ENCODE data around the gene AGBL2. TPM values are rescaled to one million over a fixed set of nuclear protein-coding genes. Genes with fewer than 3 reads are reported as not detected.
"Not testable (repeated sequence)": the region's sequence is repeated elsewhere in the genome, so short reads cannot be mapped to it uniquely, and the experiment has no call there.

AGBL2 gene
- total and polyA plus RNA-seq, 2 donors: 2.7 to 8.4 TPM

DNA sequence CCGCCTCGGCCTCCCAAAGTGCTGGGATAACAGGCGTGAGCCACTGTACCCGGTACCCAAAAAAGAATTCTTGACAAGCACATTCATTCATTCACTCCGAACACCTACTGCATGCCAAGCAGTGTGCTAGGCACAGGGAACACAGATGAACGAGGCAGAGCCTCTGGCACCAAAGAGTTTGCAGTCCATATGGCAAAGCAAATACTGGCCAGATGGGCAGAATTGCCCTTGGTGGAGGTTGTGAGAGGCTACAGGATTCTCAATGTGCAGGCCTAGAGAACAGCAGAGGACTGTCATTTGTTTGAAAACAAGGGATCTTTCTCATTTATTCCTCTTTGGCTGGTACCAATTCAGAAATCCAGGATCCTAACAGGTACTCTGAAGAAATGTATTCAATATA, 45.3 kb downstream of the AGBL2 start:
- Histone ChIP-seq H3K4me3 (ENCODE audit: low read length in 2 of 2) (no peak overlapping the region), H3K27ac (ENCODE audit: low read depth in 1 of 2, low read length in 1 of 2) (no peak overlapping the region), H3K36me3 (ENCODE audit: control insufficient read depth in 2 of 2, insufficient read depth in 2 of 2, low read length in 1 of 2) (no peaks in the 10 kb centered on the region), H3K27me3 (ENCODE audit: control insufficient read depth in 2 of 2, insufficient read depth in 1 of 2, low read length in 1 of 2) (no peaks in the 10 kb centered on the region), H3K9me3 (ENCODE audit: control insufficient read depth in 2 of 2, insufficient read depth in 1 of 2, low read length in 1 of 2) (no peaks in the 10 kb centered on the region), H3K4me1 (ENCODE audit: control insufficient read depth in 2 of 2, insufficient read depth in 2 of 2, low read length in 2 of 2) (no peaks in the 10 kb centered on the region)
- WGBS: 97% methylated on average over 6 of the region's 6 CpGs
- DNase-seq (ENCODE audit: low read depth in 6 of 9, low spot score in 9 of 9): no peak

DNA sequence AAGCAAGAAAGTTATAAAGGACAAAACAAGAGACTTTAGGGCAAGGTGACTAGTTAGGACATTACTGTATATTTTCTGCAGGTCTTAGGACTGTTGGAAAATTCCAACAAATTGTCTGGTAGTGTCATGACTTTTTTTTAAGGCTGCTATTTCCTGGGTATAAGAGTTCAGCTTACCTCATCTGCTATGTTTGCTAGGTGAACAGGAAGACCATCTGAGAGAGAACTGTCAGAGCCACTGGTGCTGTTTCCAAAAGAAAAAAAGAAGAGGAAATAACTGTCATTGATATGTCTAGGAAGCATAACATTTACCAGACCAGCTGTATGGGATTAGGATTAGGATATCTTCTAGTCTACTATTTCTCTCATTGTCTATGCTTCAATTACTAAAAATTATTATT, 46.5 kb downstream of the AGBL2 start:
- no peaks in the 10 kb centered on the region for H3K9me3 ChIP-seq (ENCODE audit: control insufficient read depth in 2 of 2, insufficient read depth in 1 of 2, low read length in 1 of 2)
- no peaks in the 10 kb centered on the region for H3K4me1 ChIP-seq (ENCODE audit: control insufficient read depth in 2 of 2, insufficient read depth in 2 of 2, low read length in 2 of 2)
- H3K36me3 ChIP-seq (ENCODE audit: control insufficient read depth in 2 of 2, insufficient read depth in 2 of 2, low read length in 1 of 2): no peaks in the 10 kb centered on the region
- H3K27ac ChIP-seq (ENCODE audit: low read depth in 1 of 2, low read length in 1 of 2): no peak overlapping the region
- no peak for DNase-seq (ENCODE audit: low read depth in 6 of 9, low spot score in 9 of 9)
- no peaks in the 10 kb centered on the region for H3K27me3 ChIP-seq (ENCODE audit: control insufficient read depth in 2 of 2, insufficient read depth in 1 of 2, low read length in 1 of 2)
- no peak overlapping the region for H3K4me3 ChIP-seq (ENCODE audit: low read length in 2 of 2)

DNA sequence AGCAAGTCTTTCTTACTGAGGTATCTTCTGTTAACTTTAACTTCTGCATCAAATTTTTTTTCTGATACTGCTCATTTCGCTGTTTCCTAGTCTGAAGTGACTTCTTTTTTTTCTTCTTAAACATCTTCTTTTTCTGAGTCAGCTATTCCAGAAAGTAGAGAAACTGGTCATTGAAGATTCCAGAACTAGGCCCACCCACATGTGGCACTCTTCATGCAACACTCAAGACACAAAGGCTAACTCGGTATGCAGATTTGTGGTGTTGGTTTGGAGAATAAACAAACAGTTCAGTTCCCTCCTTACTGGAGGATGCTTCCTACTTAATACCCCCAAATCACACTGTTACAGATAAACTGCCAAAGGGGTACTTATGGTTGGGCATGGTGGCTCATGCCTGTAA, 47.6 kb downstream of the AGBL2 start:
- Histone ChIP-seq H3K27me3 (ENCODE audit: control insufficient read depth in 2 of 2, insufficient read depth in 1 of 2, low read length in 1 of 2) (no peaks in the 10 kb centered on the region), H3K36me3 (ENCODE audit: control insufficient read depth in 2 of 2, insufficient read depth in 2 of 2, low read length in 1 of 2) (no peaks in the 10 kb centered on the region), H3K4me3 (ENCODE audit: low read length in 2 of 2) (no peak overlapping the region), H3K4me1 (ENCODE audit: control insufficient read depth in 2 of 2, insufficient read depth in 2 of 2, low read length in 2 of 2) (no peaks in the 10 kb centered on the region), H3K9me3 (ENCODE audit: control insufficient read depth in 2 of 2, insufficient read depth in 1 of 2, low read length in 1 of 2) (no peaks in the 10 kb centered on the region), H3K27ac (ENCODE audit: low read depth in 1 of 2, low read length in 1 of 2) (no peak overlapping the region)
- WGBS: 95% methylated on average over 2 of the region's 2 CpGs
- DNase-seq (ENCODE audit: low read depth in 6 of 9, low spot score in 9 of 9): no peak

DNA sequence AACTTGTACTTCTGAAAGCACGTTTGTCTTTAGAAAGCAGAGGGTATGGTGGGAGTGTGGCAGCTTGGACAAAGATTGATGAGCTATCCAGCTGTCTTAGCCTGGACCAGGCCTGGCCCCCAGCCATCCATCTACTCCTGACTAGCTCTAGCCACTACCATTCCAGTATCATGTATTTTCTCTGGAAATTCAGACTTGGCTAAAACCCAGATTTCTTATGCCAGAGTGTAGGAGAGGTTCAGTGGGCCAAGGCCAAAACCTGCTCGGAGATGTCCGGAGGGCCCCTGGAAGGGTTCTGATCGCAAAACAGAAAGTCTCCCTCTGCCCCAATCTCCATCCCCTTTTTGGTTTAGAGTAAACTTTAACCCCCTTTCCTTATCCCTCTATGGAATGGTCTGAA, 48.0 kb downstream of the AGBL2 start:
- no peak overlapping the region for H3K27ac ChIP-seq (ENCODE audit: low read depth in 1 of 2, low read length in 1 of 2)
- no peaks in the 10 kb centered on the region for H3K4me1 ChIP-seq (ENCODE audit: control insufficient read depth in 2 of 2, insufficient read depth in 2 of 2, low read length in 2 of 2)
- WGBS: 95% methylated on average over 4 of the region's 4 CpGs
- no peaks in the 10 kb centered on the region for H3K36me3 ChIP-seq (ENCODE audit: control insufficient read depth in 2 of 2, insufficient read depth in 2 of 2, low read length in 1 of 2)
- no peaks in the 10 kb centered on the region for H3K27me3 ChIP-seq (ENCODE audit: control insufficient read depth in 2 of 2, insufficient read depth in 1 of 2, low read length in 1 of 2)
- H3K9me3 ChIP-seq (ENCODE audit: control insufficient read depth in 2 of 2, insufficient read depth in 1 of 2, low read length in 1 of 2): no peaks in the 10 kb centered on the region
- no peak for DNase-seq (ENCODE audit: low read depth in 6 of 9, low spot score in 9 of 9)
- no peak overlapping the region for H3K4me3 ChIP-seq (ENCODE audit: low read length in 2 of 2)

DNA sequence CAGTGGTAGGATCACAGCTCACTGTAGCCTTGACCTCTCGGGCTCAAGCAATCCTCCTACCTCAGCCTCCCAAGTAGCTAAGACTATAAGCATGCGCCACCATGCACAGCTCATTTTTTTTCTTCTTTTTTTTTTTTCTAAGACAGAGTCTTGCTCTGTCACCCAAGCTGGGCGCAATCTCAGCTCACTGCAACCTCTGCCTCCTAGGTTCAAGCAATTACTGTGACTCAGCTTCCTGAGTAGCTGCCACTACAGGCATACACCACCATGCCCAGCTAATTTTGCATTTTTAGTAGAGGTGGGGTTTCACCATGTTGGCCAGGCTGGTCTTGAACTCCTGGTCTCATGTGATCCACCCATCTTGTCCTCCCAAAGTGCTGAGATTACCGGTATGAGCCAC, 50.2 kb downstream of the AGBL2 start:
- WGBS: 98% methylated on average over 4 of the region's 4 CpGs
- not testable (repeated sequence) for H3K9me3 ChIP-seq (ENCODE audit: control insufficient read depth in 2 of 2, insufficient read depth in 1 of 2, low read length in 1 of 2); H3K27me3 ChIP-seq (ENCODE audit: control insufficient read depth in 2 of 2, insufficient read depth in 1 of 2, low read length in 1 of 2); DNase-seq (ENCODE audit: low read depth in 6 of 9, low spot score in 9 of 9); H3K4me3 ChIP-seq (ENCODE audit: low read length in 2 of 2); H3K4me1 ChIP-seq (ENCODE audit: control insufficient read depth in 2 of 2, insufficient read depth in 2 of 2, low read length in 2 of 2); H3K36me3 ChIP-seq (ENCODE audit: control insufficient read depth in 2 of 2, insufficient read depth in 2 of 2, low read length in 1 of 2); H3K27ac ChIP-seq (ENCODE audit: low read depth in 1 of 2, low read length in 1 of 2)

DNA sequence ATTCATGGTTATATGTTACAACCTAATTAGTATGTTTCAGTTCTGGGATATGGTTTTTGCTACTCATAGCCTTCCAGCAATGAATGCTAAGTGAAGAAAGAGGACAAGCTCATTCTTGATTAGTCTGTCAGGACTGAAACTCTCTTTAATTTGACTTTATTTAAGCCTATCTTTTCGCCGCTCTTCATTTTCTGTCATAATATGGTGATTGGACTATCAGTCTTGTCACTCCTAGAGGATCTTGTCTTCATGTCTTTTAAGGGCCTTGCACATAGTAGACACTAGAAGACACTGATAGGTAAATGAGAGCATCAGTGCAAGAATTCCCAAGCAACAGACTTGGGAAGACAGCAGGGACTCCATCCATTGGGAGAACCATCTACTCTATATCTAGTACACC, 53.9 kb downstream of the AGBL2 start:
- Histone ChIP-seq H3K9me3 (ENCODE audit: control insufficient read depth in 2 of 2, insufficient read depth in 1 of 2, low read length in 1 of 2) (no peaks in the 10 kb centered on the region), H3K27me3 (ENCODE audit: control insufficient read depth in 2 of 2, insufficient read depth in 1 of 2, low read length in 1 of 2) (no peaks in the 10 kb centered on the region), H3K27ac (ENCODE audit: low read depth in 1 of 2, low read length in 1 of 2) (no peak overlapping the region), H3K4me1 (ENCODE audit: control insufficient read depth in 2 of 2, insufficient read depth in 2 of 2, low read length in 2 of 2) (no peaks in the 10 kb centered on the region), H3K4me3 (ENCODE audit: low read length in 2 of 2) (no peak overlapping the region), H3K36me3 (ENCODE audit: control insufficient read depth in 2 of 2, insufficient read depth in 2 of 2, low read length in 1 of 2) (no peaks in the 10 kb centered on the region)
- 99% methylated on average over 2 of the region's 2 CpGs for WGBS
- DNase-seq (ENCODE audit: low read depth in 6 of 9, low spot score in 9 of 9): no peak

DNA sequence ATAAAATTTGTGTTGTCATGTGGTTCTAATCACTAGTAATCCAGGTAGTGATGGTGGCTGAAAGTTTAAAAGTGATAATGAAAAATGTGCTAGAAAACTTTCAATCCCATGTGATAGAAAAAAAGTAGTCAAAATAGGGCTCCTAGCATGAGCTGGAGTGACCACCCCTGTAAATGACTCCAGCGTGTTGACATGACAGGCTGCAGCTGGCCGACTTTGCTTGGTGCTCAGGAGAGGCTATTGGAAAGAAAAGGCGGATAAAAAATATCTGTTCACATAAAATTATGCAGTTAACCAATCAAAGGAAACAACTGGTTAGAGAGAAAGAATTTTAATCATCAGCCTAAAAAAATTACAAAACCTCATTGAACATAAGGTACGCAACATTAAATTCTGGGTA, 55.9 kb downstream of the AGBL2 start:
- Histone ChIP-seq H3K4me1 (ENCODE audit: control insufficient read depth in 2 of 2, insufficient read depth in 2 of 2, low read length in 2 of 2) (no peaks in the 10 kb centered on the region), H3K36me3 (ENCODE audit: control insufficient read depth in 2 of 2, insufficient read depth in 2 of 2, low read length in 1 of 2) (no peaks in the 10 kb centered on the region), H3K27ac (ENCODE audit: low read depth in 1 of 2, low read length in 1 of 2) (no peak overlapping the region), H3K27me3 (ENCODE audit: control insufficient read depth in 2 of 2, insufficient read depth in 1 of 2, low read length in 1 of 2) (no peaks in the 10 kb centered on the region), H3K4me3 (ENCODE audit: low read length in 2 of 2) (no peak overlapping the region), H3K9me3 (ENCODE audit: control insufficient read depth in 2 of 2, insufficient read depth in 1 of 2, low read length in 1 of 2) (no peaks in the 10 kb centered on the region)
- 97% methylated on average over 4 of the region's 4 CpGs for WGBS
- DNase-seq (ENCODE audit: low read depth in 6 of 9, low spot score in 9 of 9): no peak

DNA sequence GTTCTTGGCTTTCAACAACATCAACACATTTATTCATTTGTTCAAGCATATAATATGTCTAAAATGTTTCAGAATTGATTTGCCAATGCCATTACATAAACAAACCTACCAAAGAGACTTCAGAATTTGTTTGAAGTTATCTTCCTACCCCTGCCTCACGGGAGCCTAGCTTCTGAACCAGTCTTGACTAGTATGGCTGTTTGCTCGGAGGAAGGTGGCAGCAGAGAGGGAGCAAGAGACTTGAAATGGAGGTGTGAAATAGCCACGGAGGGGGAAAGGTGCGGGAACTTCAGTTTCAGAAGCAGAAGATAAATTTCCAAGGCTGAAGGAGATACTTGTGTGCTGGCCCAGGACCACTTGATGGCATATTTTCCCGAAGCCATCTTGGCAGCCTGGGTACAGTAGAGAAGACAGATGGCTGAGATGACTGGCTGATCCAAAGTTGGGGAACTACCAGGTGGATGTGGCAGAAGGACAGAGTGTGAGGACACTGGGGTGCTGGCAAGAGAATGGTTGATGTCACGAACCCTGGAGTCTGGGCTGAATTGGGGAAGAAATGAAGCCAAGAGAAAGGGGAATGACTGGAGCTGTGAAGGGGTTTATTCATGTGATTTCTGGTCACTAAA, 58.8 kb downstream of the AGBL2 start:
- WGBS: 88% methylated on average over 6 of the region's 6 CpGs
- Histone ChIP-seq H3K27me3 (ENCODE audit: control insufficient read depth in 2 of 2, insufficient read depth in 1 of 2, low read length in 1 of 2) (no peaks in the 10 kb centered on the region), H3K36me3 (ENCODE audit: control insufficient read depth in 2 of 2, insufficient read depth in 2 of 2, low read length in 1 of 2) (no peaks in the 10 kb centered on the region), H3K4me3 (ENCODE audit: low read length in 2 of 2) (no peak overlapping the region), H3K4me1 (ENCODE audit: control insufficient read depth in 2 of 2, insufficient read depth in 2 of 2, low read length in 2 of 2) (no peaks in the 10 kb centered on the region), H3K9me3 (ENCODE audit: control insufficient read depth in 2 of 2, insufficient read depth in 1 of 2, low read length in 1 of 2) (peaks cover 0 to 10% of the 10 kb centered on the region in 2 donors), H3K27ac (ENCODE audit: low read depth in 1 of 2, low read length in 1 of 2) (no peak overlapping the region)
- no peak for DNase-seq (ENCODE audit: low read depth in 6 of 9, low spot score in 9 of 9)

DNA sequence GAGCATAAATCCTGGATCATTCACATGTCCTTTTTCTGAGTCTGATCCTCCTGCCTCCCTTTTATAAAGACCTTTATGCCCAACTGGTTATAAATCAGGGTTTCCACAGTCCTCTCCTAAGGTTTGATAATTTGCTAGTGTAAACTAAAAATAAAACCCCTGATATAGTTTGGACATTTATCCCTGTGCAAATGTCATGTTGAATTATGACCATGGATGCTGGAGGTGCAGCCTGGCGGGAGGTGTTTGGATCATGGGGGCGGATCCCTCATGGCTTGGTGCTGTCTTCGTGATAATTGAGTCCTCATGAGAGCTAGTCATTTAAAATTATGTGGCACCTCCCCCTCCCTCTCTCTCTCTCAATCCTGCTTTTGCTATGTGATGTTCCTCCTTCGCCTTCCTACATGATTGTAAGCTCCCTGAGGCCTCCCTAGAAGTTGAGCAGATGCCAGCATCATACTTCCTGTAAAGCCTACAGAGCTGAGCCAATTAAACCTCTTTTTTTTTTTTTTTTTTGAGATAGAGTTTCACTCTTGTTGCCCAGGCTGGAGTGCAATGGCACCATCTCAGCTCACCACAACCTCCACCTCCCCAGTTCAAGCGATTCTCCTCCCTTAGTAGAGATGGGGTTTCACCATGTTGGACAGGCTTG, 63.2 kb downstream of the AGBL2 start:
- 99% methylated on average over 5 of the region's 5 CpGs for WGBS
- Histone ChIP-seq H3K9me3 (ENCODE audit: control insufficient read depth in 2 of 2, insufficient read depth in 1 of 2, low read length in 1 of 2) (peaks cover 0 to 10% of the 10 kb centered on the region in 2 donors), H3K27me3 (ENCODE audit: control insufficient read depth in 2 of 2, insufficient read depth in 1 of 2, low read length in 1 of 2) (no peaks in the 10 kb centered on the region), H3K4me3 (ENCODE audit: low read length in 2 of 2) (no peak overlapping the region), H3K4me1 (ENCODE audit: control insufficient read depth in 2 of 2, insufficient read depth in 2 of 2, low read length in 2 of 2) (no peaks in the 10 kb centered on the region), H3K27ac (ENCODE audit: low read depth in 1 of 2, low read length in 1 of 2) (no peak overlapping the region), H3K36me3 (ENCODE audit: control insufficient read depth in 2 of 2, insufficient read depth in 2 of 2, low read length in 1 of 2) (no peaks in the 10 kb centered on the region)
- DNase-seq (ENCODE audit: low read depth in 6 of 9, low spot score in 9 of 9): no peak
